HG02571 (cell line): Measurements from ENCODE around the gene ALOX15.
"Not testable (repeated sequence)": the region's sequence is repeated elsewhere in the genome, so short reads cannot be mapped to it uniquely, and the experiment has no call there.

Experiments used
- ATAC-seq: cut with Tn5 transposase; IDR thresholded peaks from one replicate; pipeline ENCODE4 v1.9.1; 2021; ENCODE audit warnings: mild to moderate bottlenecking, moderate library complexity; ENCODE audit not compliant: unreplicated experiment

ALOX15 gene

DNA sequence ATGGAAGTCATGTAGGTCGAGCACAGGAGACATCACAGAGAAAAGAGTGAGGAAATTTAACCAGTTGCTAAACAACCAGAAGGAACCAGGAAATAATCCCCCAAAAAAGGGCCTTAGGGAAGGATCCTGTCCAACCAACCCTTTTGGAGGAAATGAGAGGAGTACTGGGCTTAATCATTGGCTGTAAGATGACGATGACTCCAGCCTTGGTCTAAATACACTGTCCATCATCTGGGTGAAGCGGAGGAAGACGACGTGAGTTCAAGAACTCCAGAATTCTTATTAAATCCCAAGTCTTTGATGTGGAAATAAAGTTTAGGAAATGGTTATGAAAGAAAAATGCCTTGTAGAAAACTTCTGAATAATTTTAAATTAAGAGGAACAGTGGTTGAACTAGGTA is 11.5 kb upstream of the ALOX15 start:
- no peak for ATAC-seq

DNA sequence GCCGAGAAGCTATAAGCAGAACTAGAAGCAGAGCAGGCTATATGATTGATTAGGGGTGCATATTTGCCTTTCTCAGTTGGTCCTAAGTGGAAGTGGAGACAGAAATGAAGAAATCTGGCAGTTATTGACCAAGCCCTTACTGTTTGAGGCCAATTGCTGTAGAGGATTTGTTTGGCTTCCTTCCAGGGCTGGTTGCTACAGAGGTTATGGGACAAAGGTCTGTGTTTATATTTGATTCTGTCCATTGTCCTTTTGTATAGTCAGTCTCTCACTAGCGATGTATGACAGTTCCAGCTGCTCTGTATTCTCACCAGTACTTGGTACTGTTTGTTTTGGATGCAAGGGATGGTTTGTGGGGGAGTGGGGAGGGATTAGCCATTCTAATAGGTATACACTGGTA is 7.3 kb upstream of the ALOX15 start:
- ATAC-seq, result no peak

DNA sequence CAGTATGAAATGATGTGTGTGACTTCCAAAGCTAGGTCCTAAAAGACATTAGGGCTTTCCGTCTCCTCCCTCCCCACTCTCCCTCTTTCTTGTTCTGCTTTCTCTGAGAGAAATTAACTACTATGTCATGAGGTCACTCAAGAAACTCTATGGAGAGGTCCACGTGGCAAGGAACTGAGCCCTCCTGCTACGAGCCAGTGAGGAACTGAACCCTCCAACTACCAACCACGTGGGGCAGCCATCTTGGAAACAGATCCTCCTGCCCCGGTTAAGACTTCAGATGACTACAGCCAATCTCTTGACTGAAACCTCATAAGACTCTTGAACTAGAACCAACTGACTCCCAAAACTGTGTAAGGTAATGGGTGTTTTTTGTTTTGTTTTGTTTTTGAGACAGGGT is 4.2 kb upstream of the ALOX15 start:
- ATAC-seq, result no peak

DNA sequence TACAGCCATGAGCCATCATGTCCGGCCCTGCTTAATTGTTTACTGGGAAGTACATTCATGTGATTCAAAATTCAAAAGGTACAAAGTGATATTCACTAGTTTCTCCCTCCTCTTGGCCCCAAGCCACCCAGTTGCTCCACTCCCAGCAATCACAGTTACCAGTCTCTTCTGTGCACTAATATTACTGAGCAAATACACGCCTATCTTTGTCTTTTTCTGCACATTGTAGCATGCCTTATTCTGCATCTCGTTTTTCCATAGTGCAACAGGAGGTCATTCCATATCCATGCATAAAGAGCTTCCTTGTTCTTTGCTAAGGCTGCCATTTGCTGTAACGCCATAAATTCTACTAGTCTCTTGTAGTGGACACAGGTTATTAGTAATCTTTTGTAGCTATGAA is 2.2 kb upstream of the ALOX15 start:
- ATAC-seq, result no peak

DNA sequence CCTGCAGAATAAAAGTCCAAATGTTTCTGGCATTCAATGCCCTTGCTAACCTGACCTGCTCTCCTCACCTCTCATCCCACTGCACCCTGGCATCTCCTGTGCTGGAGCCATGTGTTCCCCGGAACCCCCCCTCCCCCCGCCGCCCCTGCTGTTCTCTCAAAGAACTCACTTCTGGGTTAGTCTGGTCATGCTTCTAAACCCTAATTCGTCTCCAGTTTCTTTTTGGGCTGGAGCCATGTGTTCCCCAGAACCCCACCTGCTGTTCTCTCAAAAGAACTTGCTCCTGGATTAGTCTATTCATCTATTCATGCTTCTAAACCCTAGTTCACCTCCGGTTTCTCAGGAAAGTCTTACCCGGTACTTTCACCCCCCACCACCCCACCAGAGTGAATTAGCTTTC is 808 bp upstream of the ALOX15 start:
- ATAC-seq, result no peak

DNA sequence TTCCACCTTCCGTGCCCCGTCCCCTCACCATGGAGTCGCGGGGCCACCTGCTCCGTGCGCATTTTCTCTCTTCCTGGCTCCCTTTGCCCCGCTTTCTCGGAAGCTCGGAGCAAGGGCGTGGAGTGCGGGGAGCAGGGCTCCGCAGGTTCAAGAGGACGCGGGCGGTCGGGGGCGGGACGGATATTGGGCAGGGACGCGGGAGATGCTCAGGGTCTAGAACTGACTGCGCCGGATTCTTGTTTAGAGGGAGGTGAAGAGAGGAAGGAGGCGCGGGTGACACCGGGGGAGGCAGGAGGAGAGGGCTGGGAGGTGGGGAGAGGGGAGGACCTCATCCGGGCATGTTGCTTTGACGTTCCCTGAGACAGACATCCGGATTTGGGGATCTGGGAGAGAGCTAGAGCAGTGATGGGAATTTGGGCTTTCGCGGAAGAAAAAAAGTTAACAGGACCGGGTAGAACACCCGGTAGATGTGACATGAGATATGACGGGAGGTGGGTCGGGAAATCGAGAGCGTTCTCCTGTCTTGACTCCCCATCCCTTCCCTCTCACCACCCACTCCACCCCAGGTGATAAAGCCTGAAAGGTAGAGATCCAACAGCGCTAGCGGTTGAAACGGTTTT is 799 bp downstream of the ALOX15 start:
- not testable (repeated sequence) for ATAC-seq

DNA sequence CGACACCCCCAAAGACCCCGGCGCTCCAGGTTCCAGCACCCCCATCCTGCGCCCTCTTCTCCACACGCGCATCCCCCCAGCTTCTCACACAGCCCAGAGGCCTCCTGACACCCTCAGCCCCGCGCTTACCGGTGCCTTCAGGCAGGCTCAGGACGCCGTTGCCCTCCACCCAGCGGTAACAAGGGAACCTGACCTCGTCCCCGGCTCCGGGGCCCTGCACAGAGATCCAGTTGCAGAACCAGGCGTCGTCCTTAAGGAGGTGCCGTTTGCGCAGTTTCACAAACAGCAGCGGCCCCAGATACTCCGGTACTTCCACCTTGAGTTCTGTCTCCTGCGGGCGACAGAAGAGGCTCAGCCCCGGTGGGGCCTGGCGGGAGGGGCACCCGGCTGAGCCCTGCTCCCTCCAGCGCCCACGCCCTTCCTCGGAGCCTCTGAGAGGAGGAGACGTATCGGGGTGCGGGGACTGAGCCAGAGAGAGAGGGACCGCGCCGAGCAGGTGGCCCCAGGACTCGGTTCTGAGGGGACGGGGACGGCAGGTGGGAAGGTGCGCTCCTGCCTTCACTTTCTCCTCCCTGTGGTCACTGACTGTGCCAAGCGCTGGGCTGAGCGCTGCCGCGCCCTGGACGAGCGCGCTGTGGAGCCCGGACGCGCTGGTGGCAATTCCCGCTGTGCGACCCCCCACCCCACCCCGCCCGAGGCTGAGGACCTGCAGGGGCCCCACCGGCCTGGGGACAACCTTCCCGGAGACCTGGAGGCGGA is 2.0 kb downstream of the ALOX15 start:
- ATAC-seq, result not testable (repeated sequence)

DNA sequence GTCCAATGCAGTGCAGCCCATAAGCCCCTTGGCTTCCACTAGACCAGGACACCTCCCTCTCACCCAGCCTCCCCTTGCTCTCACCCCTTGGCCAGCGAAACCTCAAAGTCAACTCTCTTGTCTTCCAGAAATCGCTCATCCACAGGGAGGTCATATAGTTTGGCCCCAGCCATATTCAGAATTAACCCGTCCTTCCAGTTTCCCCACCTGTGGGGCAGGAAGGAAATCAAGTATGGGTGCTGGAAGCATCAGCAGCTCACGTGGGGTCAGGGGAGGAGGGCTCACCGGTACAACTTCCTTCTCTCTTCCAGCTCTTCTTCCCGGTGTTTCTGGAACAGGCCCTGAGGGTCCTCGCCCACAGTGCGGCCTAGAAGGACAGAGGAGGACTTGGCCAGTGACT is 2.7 kb downstream of the ALOX15 start:
- ATAC-seq, result not testable (repeated sequence)

DNA sequence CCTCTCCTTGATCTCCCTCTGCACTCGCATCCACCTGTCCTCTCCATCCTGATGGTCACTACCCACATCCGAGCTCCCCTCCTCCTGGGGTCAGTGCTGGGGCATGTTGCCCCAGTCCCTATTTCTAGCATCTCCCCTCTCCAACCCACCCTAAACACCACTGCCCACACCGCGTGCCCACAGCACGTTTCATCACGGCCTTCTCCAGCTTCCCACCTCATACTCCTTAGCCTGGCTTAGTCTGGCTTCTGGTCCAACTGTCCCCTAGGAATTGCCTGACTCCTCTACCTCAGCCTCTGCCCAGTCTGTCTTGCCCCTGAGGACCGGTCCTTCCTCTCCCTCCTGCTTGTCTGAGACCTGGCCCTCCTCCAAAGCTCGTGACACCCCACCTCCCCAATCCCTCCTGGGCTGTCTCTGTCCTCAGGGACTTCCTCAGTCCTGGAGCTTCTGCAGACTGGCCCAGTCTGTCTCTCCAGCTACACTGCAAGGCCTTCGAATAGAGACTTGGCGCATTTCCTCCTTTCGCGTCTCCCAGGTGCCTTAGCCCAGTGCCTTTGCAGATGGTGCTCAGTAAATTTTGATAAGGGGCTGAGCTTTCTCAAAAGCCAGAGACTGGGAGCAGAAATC is 4.9 kb downstream of the ALOX15 start:
- no peak for ATAC-seq

DNA sequence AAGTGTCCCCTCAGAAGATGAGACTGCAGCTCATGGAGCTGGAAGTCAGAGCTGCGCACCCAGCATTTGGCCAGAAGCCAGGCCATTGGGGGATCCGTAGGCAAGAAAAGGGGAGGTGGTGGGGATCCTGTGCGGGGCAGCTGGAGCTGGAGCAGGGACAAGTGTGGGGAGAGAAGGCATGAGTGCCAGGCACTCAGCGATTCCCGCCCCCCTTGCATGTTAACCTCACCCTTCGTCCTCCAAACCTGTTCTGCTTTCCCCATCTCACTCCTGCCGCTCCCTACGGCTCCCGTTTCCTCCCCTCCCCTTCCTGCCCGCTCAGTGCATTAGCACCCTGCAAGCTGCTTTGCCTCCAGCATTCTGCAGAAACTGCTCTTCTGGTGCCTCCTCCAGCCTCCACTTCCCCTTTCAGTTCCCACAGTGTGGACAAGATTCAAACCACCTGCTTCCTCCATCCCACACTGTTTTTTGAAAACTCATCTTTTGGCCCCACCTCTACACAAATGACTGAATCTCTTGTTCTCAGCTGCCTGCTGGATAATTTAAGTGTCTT is 5.6 kb downstream of the ALOX15 start:
- no peak for ATAC-seq

DNA sequence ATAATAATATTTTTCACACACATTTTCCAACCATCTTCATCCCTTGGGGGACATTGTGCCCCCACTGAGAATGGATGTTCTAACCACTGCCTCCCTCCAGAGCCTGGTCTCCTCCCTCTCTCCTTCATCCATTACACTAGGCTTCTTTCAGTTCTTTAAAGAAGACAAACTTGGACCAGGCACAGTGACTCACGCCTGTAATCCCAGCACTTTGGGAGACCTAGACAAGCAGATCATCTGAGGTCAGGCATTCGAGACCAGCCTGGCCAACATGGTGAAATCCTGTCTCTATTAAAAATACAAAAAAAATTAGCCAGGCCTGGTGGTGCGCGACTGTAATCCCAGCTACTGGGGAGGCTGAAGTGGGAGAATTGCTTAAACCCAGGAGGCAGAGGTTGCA is 6.5 kb downstream of the ALOX15 start:
- no peak for ATAC-seq

DNA sequence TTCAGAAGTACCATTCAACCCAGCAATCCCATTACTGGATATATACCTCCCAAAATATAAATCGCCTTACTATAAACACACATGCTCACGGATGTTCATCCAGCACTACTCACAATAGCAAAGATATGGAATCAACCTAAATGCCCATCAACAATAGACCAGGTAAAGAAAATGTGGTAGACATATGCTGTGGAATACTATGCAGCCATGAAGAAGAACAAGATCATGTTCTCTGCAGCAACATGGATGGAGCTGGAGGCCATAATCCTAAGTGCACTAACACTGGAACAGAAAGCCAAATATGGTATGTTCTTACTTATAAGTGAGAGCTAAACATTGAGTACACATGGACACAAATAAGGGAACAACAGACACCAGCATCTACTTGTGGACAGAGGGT is 7.8 kb downstream of the ALOX15 start:
- ATAC-seq, result no peak

DNA sequence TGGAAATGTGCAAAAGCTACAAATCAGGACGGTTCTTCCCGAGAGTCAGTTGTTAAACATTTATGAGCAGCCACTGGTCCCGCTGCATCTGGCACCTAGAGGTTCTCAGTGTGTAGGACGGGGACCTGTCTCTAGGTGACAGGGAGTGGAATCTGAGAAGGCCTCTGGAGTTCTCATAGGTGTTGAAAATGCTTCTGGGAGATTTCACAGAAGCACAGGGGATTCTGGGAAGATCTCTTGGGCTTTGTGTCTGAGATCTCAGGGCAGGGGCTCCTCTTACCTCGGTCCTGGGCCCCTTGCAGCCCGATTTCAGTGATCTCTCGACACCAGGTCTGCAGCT is 8.9 kb downstream of the ALOX15 start:
- no peak for ATAC-seq

DNA sequence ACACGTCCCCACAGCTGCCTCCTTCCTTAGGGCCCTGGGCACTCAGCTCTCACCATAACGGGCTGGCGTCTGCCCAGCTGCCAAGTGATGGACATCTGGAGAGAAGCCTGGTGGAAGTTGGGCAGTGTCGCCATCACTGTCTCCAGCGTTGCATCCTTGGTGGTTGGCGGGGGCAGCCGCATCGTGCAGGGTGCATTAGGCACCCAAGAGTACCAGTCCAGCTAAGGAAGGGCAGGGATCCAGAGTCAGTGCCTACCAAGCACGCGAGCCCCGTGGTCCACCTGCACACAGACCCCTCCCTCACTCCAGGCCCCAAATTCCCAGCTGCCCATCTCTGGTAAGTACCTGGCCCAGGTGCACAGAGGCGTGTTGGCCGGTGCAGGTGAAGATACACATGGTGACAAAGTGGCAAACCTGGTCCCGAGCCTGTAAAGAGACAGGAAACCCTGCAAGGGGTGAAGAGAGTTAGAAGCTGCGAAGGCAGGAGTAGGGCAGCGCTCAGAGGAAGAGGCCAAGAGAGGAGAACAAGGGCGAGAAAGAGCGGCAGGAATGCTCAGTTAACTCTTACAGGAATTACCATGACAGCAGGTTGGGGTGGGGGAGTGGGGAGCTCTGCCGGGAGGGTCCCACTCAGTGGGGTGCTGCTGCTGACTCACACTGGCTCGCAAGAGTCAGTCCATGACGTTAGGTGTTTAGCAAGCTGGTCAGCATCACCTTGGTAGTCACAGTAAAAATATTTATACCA is 9.5 kb downstream of the ALOX15 start:
- no peak for ATAC-seq

DNA sequence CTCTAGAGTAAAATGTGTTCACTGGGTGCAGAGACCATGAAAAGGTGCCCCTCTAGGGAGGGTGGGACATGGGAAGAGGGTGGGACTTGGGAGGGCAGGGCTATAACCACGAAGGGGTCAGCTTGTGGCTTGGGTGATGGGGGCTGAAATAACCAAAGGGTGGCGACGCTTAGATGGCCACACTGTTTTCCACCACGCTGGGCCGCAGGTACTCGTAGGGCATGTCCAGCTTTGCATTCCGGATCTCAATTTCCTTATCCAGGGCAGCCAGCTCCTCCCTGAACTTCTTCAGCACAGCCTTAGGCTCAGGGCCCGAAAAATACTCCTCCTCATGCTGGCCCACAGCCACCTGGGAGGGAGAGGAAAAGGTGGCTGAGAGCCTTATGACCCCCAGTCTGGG is 10.0 kb downstream of the ALOX15 start:
- ATAC-seq, result no peak

DNA sequence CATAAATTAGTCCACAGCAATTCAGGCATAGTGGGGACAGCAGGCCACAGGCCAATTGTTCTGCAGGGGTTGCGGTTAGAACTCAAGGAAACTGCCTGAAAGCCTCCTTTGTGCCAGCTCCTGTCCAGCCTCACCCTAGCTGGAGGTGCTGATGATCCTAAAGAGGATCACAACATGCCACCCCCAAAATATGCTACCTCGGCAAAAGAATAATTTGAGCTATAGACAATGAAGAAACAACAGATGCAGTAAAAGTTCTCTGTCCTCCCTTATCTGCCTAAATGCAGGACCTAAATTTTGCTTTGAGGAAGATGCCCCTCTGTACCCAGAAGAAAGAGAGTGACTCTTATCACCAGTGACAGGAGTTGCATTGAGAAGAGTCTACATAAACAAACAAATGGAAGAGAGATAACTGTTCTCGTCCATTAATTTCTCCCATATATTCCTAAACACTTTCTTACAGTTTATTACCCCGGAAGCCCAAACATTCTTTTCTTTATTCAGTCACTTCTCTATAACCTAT is 14.7 kb downstream of the ALOX15 start:
- no peak for ATAC-seq

DNA sequence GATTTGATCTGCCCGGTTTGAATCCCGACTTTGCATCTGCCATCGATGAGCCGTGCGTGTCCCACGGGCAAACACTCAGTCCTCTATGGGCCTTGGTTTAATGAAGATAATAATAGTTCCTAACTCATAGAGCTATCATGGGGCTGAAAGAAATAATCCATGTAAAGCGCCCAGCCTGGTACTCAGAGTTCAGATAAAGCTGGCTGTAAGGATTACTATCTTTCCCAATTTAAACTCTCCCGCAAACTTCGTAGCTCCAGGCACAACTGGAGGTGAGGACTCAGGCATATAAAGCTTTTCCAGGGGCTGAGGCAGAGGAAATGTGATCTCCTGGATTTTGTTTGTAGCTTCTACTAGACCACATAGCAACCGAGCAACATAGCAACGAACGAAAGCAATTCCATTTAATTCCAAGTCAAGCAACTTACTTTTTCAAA is 16.3 kb downstream of the ALOX15 start:
- no peak for ATAC-seq

DNA sequence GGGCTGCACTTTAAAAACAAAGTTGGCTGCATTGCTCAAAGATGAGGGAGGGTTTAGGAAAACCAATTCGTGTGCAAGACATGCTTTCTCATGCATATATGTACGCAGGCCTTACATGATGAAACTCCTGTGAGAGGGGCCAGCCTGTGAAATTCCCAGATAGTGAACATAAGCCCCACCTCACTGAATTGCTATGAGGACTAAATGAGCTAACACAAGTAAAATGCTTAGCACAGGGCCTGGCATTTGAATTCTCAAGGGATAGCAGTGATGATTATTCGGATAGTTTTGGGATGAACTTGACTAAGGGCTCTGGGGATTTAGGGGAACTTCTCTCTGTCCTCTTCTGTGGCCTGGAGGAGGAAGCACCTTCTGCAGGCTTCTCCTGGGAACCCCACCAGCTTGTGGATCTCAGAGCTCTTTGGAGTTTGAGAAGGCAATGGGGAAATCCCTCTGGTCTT is 17.0 kb downstream of the ALOX15 start:
- ATAC-seq, result not testable (repeated sequence)

DNA sequence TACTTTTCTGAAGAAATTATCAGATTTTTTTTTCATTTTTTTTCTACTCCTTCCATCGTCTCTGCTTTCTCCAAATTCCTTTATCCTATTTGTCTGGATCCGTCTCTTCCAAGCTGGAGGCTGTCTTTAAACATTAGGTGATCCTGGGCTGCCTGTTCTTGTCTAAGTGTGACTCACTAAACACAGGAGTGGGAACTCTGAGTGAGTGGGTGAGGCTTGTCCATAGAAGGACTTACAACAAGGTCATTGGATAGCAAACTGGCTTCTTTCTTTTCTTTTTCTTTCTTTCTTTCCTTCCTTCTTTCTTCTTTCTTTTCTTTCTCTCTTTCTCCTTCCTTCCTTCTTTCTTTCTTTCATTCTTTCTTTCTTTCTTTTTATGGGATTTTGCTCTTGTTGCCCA is 18.2 kb downstream of the ALOX15 start:
- ATAC-seq, result no peak

DNA sequence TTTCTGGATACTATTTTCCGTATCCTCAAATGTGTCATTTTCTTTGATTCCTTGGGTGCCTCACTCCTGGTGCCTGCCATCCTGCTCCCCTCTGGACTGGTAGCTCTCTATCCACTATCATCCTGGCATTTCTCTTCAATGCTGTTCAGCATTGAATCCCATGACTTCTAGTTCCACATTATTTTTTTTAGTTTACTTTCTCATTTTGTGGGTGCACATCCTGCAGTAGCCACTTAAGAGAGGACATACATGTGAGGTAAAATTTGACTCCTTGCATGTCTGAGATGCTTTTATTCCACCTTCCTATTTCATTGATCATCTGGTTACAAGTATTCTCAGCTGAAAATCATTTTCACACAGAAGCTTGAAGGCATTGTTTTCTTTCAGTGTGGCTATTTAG is 19.1 kb downstream of the ALOX15 start:
- ATAC-seq, result no peak

DNA sequence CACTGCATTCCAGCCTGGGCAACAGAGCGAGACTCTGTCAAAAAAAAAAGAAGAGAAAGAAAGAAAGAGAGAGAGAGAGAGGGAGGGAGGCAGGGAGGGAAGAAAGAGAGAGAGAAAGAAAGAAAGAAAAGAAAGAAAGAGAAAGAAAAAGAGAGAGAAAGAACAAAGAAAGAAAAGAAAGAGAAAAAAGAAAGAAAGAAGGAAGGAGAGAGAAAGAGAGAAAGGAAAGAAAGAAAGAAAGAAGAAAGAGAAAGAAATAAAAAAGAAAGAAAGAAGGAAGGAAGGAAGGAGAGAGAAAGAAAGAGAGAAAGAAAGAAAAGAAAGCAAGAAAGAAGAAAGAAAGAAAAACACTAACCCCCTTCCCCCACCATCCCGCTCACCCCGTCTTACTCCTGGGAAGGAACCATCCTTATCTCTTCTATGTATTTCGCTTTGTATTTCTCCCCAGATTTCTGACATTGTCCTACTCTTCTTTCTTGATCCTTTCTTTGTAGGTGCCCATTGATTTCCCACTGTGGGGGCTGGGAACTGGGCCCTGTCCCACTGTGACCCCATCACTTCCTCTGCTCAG is 20.9 kb downstream of the ALOX15 start:
- ATAC-seq, result no peak
